GM08714 (cell line): ENCODE results near the gene SERPINA7.
"Not testable (repeated sequence)": the region's sequence is repeated elsewhere in the genome, so short reads cannot be mapped to it uniquely, and the experiment has no call there.

Source experiments
- H3K4me3 ChIP-seq: fragments of 200-500 bp; sonication (Bioruptor generic); 2 replicates; pipeline ENCODE4 v1.5.1; 2014; ENCODE audit warnings: mild to moderate bottlenecking, low read length, inconsistent platforms
- ZNF274 ChIP-seq: IDR thresholded peaks from 2 replicates; pipeline ENCODE4 v1.6.1; 2012; ENCODE audit warnings: mild to moderate bottlenecking, low read depth, low read length

SERPINA7 gene, protein sequence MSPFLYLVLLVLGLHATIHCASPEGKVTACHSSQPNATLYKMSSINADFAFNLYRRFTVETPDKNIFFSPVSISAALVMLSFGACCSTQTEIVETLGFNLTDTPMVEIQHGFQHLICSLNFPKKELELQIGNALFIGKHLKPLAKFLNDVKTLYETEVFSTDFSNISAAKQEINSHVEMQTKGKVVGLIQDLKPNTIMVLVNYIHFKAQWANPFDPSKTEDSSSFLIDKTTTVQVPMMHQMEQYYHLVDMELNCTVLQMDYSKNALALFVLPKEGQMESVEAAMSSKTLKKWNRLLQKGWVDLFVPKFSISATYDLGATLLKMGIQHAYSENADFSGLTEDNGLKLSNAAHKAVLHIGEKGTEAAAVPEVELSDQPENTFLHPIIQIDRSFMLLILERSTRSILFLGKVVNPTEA

GRCh38 chrX:106038625-106039024 is at the start of gene SERPINA7:
Gene SERPINA7, minus strand, starts transcription at chrX:106038727. Its CDS starts 1,669 bp downstream, at chrX:106037058.
- TF ChIP-seq ZNF274: no peak

GRCh38 chrX:106069048-106069447 is 30.5 kb upstream of the SERPINA7 start:
- H3K4me3 ChIP-seq: no peak overlapping the region
- TF ChIP-seq ZNF274: no peak

More at GRCh38 chrX:106038625-106039024, at the start of gene SERPINA7:
- H3K4me3 ChIP-seq: no peak within 1 kb of the TSS

DNA sequence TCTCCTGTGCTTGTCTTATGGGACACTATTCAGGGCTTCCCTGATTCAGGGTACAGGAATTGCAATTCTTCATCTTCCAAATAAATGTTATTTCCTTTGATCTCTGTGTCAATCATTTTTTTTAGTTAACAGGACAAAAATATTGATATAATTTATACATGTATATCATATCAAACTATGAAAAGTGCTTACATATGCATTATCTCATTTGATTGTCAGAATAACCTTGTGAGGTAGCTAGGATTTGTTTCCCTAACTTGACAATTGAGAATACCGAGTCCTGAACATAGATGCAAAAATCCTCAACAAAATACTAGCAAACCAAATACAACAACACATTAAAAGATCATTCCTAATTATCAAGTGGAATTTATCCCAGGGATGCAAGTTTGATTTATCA is 11.5 kb upstream of the SERPINA7 start:
- no peak for TF ChIP-seq ZNF274
- no peak overlapping the region for H3K4me3 ChIP-seq

DNA sequence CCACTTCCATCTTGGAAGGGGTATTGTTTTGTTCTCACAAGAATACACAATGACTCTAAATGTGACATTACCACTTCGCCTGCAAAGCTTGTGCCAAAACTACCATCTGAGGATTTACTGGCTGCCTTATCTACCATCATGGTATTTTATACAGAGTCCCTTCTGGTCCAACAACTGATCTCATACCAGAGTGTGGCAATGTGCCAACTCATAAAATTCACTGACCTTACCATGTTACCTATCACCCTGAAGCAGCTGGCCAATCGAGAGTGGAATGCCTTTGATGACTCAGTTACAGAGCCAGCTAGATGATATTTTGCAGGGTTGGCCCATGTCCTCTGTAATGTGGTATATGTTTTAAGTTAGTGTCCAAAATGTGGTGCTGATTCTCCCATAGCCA is 3.8 kb upstream of the SERPINA7 start:
- no peak overlapping the region for H3K4me3 ChIP-seq
- TF ChIP-seq ZNF274: no peak

GRCh38 chrX:106040861-106041260 is 2.3 kb upstream of the SERPINA7 start:
- no peak for TF ChIP-seq ZNF274
- no peak overlapping the region for H3K4me3 ChIP-seq

- no peak overlapping the region for H3K4me3 ChIP-seq
- TF ChIP-seq ZNF274: no peak
Observed at GRCh38 chrX:106039920-106040319, 1.4 kb upstream of the SERPINA7 start.

DNA sequence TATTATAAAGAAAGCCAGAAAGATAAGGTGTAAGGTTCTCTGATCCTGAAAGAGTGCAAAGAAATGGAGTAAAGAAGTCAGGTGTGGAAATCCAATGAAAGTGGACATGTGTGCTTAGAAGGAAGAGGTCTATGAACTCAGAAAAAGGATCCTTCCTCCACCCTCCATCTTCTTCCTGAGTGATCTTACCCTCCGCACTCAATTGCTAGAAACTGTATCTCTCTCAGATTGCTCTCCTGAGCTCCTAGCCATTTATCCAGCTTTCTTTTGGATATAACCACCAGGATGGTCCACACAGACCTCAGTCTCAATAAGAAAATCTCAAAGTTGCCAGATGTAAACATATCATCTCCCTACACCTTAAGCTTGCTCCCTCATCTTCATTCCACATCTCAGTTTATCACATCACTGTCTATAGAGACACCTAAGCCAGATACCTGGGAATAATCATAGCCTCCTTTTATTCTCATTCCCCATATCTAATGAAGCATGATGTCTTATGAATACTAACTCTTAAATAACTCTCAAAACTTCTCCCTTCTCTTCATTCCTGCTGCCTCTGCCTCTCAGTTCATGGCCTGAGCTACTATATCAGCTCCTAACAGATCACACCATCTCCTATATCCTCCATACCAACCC is 573 bp downstream of the SERPINA7 start:
- no peak overlapping the region for H3K4me3 ChIP-seq
- no peak for TF ChIP-seq ZNF274

GRCh38 chrX:106036716-106037115 is 1.8 kb downstream of the SERPINA7 start:
- H3K4me3 ChIP-seq: no peak overlapping the region
- TF ChIP-seq ZNF274: no peak

GRCh38 chrX:106035064-106035463 is 3.5 kb downstream of the SERPINA7 start:
- no peak overlapping the region for H3K4me3 ChIP-seq
- TF ChIP-seq ZNF274: no peak

- no peak for TF ChIP-seq ZNF274
- no peak overlapping the region for H3K4me3 ChIP-seq
Observed at GRCh38 chrX:106023947-106024346, 14.6 kb downstream of the SERPINA7 start.

DNA sequence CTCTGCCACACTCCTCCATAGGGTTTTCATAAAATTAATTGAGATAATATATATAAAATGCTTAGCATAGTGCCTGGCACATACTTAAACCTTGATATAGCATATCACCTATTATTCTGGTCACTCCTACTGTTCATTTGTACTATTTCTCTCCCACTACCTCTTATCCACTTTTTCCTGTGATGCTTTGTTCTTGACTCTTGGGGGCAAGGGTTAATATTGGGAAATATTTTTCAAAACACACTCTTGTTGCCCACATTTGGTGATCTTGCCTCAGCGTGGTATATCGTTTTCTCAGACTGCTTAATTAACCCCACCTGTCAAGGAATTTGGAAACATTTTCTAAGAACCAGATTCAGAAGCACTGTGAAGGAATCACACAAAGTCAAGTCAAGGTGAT is 16.3 kb downstream of the SERPINA7 start:
- TF ChIP-seq ZNF274: no peak
- no peak overlapping the region for H3K4me3 ChIP-seq

- no peak overlapping the region for H3K4me3 ChIP-seq
- no peak for TF ChIP-seq ZNF274
Observed at GRCh38 chrX:106014119-106014775, 24.3 kb downstream of the SERPINA7 start.

GRCh38 chrX:106009145-106009544 is 29.4 kb downstream of the SERPINA7 start:
- TF ChIP-seq ZNF274: no peak
- H3K4me3 ChIP-seq: no peak overlapping the region

DNA sequence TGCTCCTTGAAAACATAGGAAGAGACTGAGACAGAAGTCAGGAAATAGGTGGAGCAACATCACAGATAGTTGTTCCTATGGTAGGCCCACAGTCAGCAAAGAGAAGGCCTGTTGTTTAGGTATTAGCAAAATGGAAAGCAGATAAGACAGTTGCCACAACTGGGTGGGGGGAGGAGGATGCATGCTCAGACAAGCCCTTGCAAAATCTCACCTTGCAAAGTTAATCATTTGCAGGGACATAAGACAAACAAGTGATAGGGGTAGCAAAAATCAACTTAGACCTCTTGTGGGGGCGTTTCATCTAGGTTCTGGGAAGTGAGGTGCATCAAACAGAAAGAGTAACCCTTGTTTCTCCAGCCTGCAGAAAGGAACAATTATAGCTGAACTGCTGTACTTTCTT is 30.7 kb downstream of the SERPINA7 start:
- TF ChIP-seq ZNF274: no peak
- H3K4me3 ChIP-seq: no peak overlapping the region

- TF ChIP-seq ZNF274: no peak
- H3K4me3 ChIP-seq: no peak overlapping the region
Observed at GRCh38 chrX:106005684-106006083, 32.8 kb downstream of the SERPINA7 start.

DNA sequence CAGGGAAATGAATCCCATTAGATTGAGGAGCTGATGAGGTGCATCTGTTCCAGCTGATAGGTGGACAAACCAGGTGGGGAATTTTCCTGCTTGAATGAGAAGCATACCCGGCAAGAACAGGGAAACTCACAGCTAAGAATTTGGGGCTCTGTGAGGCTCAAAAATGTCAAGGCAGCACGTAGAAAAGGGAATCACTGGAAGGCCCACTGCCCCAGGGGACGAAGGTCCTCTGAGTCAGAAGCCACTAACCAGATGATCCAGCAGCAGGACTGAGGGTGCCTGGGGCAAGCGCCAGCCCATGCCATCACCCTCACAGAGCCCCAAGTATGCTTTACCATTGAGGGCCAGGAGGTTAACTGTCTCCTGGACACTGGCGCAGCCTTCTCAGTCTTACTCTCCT is 37.9 kb downstream of the SERPINA7 start:
- H3K4me3 ChIP-seq: not testable (repeated sequence)
